GM21528 (cell line): ENCODE measurements around the gene NFATC1.

Source experiments
- ATAC-seq: cut with Tn5 transposase; IDR thresholded peaks from one replicate; pipeline ENCODE4 v1.9.1; 2021; ENCODE audit warnings: mild to moderate bottlenecking, moderate library complexity; ENCODE audit not compliant: unreplicated experiment, low FRiP score

Gene NFATC1

DNA sequence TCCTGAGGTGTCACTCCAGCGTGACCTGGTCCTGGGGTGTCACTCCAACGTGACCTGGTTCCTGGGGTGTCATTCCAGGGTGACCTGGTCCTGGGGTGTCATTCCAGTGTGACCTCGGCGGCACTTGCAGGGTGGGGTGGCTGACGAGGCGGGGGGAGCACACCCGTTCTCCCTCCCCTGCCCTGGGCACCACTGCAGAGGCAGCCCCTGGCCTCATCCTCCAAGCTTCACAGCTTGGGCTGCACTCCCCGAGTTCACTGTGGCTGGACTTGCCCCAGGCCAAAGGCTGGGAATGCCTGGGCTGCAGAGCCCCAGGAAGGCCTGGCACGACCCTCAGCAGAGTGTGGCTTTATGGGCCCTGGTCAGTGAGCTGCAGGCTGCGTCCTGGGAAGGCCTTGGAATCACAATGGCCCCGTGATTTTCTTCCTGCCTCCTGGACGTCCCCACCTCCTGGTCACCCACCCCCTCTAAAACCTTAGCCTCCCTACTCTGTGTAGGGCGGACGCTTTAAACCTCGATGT is 88.3 kb downstream of the NFATC1 start:
- ATAC-seq: no peak

GRCh38 chr18:79484661-79485621 is 89.2 kb downstream of the NFATC1 start:
- no peak for ATAC-seq

DNA sequence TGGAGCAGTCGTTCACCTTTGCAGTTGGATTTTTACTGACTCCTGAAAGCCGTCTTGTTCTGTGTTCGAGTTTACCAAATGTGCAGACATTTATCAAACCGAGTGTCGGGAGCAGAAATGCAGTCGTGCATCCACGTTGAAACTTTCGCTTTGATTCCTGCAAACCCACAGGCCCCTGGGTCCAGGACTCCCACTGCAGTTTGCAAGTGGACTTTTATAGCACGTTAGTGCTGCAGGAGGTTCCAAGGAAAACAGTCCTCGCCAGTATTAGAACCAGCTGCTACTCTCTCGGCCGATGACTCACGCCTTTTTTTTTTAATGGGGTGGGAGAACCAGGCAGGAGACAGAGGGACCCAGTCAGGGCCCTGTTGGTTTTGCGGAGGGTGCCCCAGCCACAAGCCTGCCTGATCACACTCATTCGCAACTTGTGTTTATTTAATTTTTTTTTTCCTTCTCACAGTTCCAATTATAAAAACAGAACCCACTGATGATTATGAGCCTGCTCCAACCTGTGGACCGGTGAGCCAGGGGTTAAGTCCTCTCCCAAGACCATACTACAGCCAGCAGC is 90.1 kb downstream of the NFATC1 start:
- ATAC-seq: no peak

DNA sequence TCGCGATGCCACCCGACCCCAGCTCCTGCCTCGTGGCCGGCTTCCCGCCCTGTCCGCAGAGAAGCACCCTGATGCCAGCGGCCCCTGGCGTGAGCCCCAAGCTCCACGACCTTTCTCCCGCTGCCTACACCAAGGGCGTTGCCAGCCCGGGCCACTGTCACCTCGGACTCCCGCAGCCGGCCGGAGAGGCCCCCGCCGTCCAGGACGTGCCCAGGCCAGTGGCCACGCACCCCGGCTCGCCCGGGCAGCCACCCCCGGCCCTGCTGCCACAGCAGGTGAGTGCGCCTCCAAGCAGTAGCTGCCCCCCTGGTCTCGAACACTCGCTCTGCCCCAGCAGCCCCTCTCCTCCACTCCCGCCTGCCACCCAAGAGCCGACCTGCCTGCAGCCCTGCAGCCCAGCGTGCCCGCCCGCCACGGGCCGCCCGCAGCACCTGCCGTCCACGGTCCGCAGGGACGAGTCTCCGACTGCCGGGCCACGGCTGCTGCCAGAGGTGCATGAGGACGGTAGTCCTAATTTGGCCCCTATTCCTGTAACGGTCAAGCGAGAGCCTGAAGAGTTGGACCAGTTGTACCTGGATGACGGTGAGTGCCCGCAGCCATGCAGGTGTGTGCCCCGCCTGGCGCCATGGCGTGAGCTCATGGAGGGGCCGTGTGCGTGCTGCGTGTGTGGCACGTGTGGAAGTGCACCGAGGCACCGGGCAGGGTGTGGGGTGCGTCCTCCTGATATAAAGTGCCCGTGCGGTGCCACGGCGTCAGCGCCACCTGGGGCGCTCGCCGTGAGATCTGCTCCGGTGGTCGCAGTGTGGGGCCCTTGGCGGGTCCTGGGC is 90.8 kb downstream of the NFATC1 start:
- no peak for ATAC-seq

- no peak for ATAC-seq
These were observed 91.6 kb downstream of the NFATC1 start for GRCh38 chr18:79487183-79487800.

GRCh38 chr18:79487801-79488201 is 92.1 kb downstream of the NFATC1 start:
- ATAC-seq: no peak

- no peak for ATAC-seq
These were observed 92.8 kb downstream of the NFATC1 start for GRCh38 chr18:79488311-79489050.

GRCh38 chr18:79489051-79489898 is 93.5 kb downstream of the NFATC1 start:
- no peak for ATAC-seq

GRCh38 chr18:79489899-79490625 is 94.3 kb downstream of the NFATC1 start:
- no peak for ATAC-seq

DNA sequence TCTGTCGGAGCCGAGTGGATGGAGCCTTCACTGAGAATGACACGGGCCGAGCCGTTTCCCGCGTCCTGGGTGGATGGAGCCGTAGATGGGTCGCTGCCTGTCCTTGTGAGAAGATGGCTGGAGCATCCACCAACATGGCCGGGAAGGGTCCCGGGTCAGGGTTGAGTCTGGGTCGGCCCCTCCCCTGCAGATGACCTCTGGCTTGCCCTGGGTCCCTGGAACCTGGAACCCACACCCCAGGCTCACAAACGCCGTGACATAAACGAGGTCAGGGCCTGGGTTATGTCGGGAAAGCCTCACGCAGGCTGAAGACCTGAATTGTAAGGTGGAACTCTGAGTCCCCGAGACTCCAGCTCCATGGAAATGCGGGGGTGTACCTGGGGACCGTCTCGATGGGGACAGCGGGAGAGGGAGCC is 94.9 kb downstream of the NFATC1 start:
- ATAC-seq: no peak

DNA sequence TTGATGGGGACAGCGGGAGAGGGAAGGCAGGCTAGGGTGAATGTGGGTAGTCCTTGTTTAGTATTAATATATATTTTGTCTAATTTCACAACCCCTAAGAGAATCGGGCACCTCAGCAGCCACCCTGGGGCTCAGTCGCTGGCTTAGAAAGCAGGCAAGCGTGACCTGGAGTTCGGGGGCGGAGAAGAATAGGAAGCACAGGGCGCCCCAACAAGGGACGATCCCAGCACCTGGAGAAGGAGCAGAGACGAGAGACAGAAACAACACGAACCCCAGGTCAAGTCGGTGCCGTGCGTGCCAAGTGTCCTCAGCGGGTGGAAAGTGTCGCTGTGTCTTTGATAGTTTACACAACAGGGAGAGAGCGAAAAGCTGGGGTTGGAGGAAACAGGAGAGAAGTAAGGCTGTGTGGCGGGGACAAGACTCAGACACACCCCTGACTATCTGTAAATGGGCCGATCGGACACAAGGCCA is 95.4 kb downstream of the NFATC1 start:
- no peak for ATAC-seq

- no peak for ATAC-seq
These were observed 97.6 kb downstream of the NFATC1 start for GRCh38 chr18:79493211-79493800.

- ATAC-seq: no peak
These were observed 98.1 kb downstream of the NFATC1 start for GRCh38 chr18:79493801-79494211.

- ATAC-seq: no peak
These were observed 99.2 kb downstream of the NFATC1 start for GRCh38 chr18:79494936-79495335.

DNA sequence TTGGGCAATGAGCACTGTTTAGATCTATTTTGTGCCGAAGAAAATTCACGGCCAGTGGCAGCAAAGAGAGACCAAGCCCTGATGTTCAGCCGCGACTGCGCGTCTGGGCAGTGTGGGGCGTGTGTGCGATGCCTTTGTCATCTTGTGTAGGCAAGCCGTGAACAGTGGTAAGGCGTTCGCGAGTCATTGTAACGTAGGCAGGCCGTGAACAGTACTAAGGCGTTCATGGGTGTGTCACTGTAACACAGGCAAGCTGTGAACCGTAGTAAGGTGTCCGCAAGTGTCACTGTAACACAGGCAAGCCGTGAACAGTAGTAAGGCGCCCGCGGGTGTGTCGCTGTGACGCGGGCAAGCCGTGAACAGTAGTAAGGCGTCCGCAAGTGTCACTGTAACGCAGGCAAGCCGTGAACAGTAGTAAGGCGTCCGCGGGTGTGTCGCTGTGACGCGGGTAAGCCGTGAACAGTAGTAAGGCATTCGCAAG is 99.9 kb downstream of the NFATC1 start:
- ATAC-seq: no peak

- no peak for ATAC-seq
These were observed 100.7 kb downstream of the NFATC1 start for GRCh38 chr18:79496237-79496977.
